GM12878 (cell line): ENCODE results near the gene RIT1. TPM values are rescaled to one million over a fixed set of nuclear protein-coding genes. Genes with fewer than 3 reads are reported as not detected.

ENCODE experiments used
- ATF3 ChIP-seq: IDR thresholded peaks from 2 replicates; pipeline ENCODE4 v1.6.1; 2011; ENCODE audit warnings: low read depth, mild to moderate bottlenecking, low read length, moderate library complexity, borderline replicate concordance; ENCODE audit errors: extremely low read depth
- EZH2 ChIP-seq: IDR thresholded peaks from 2 replicates; pipeline ENCODE4 v1.6.1; 2012; ENCODE audit warnings: low read depth, mild to moderate bottlenecking, control low read depth, inconsistent platforms, low read length, borderline replicate concordance; ENCODE audit not compliant: control insufficient read depth
- MEF2B ChIP-seq: fragments of 450-650 bp; IDR thresholded peaks from 2 replicates; pipeline ENCODE4 v1.6.1; 2018; ENCODE audit warnings: mild to moderate bottlenecking, moderate library complexity; ENCODE audit not compliant: partially characterized antibody, poor library complexity, severe bottlenecking
- NBN ChIP-seq: fragments of 450-650 bp; IDR thresholded peaks from 2 replicates; pipeline ENCODE4 v1.6.1; 2016
- POLR2AphosphoS5 ChIP-seq: IDR thresholded peaks from 2 replicates; pipeline ENCODE4 v1.6.1; 2011; ENCODE audit warnings: mild to moderate bottlenecking, low read length, inconsistent platforms
- RELA ChIP-seq: fragments of 450-650 bp; IDR thresholded peaks from 2 replicates; pipeline ENCODE4 v1.8.0; 2014; ENCODE audit warnings: borderline replicate concordance; ENCODE audit not compliant: partially characterized antibody
- polyA plus RNA-seq, 11 experiments: library from polyadenylated mRNA; depleted of rRNA in 4 of 11; unstranded in 6 of 11; stranded (reverse) in 5 of 11; fragments of >200 nt; fragmentation: Nextera tagmentation in 4 of 11; fragmentation: Illumina TruSeq in 1 of 11; extraction: Ambion mirVana in 4 of 11; extraction: Trizol in 1 of 11; gene quantifications; 1 replicate in 1 of 11; 2 replicates in 10 of 11; pipeline versions ENCODE4 v1.2.1 to v1.2.3, GENCODE V29; 2011 to 2016; ENCODE audit warnings: inconsistent platforms in 2 of 11, missing spikeins in 2 of 11, low read depth in 1 of 11
- total RNA-seq, 4 experiments: library from RNA; depleted of rRNA in 3 of 4; stranded (reverse); fragments of >200 nt in 3 of 4; fragmentation: Illumina TruSeq in 1 of 4; extraction: Trizol in 1 of 4; gene quantifications; 2 replicates each; pipeline versions ENCODE4 v1.2.1 to v1.2.3, GENCODE V29; 2013 to 2021
- TF ChIP-seq, protein P1 (sequence below): IDR thresholded peaks from 2 replicates; pipeline ENCODE4 v1.6.1; 2011; ENCODE audit warnings: borderline replicate concordance, low read depth, mild to moderate bottlenecking, moderate library complexity, low read length; ENCODE audit not compliant: insufficient read depth, poor library complexity, severe bottlenecking

Gene RIT1
- total and polyA plus RNA-seq, 10 of the 15 experiments (the other 5 are each of a cell fraction or from before 2014, with no cell fraction given), result 6.8 to 61.5 (median 13.7) TPM

- TF ChIP-seq ATF3, result no peak
- TF ChIP-seq, protein P1, sequence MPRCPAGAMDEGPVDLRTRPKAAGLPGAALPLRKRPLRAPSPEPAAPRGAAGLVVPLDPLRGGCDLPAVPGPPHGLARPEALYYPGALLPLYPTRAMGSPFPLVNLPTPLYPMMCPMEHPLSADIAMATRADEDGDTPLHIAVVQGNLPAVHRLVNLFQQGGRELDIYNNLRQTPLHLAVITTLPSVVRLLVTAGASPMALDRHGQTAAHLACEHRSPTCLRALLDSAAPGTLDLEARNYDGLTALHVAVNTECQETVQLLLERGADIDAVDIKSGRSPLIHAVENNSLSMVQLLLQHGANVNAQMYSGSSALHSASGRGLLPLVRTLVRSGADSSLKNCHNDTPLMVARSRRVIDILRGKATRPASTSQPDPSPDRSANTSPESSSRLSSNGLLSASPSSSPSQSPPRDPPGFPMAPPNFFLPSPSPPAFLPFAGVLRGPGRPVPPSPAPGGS, result peak; percentile 5
- TF ChIP-seq RELA, result no peak
- no peak for TF ChIP-seq NBN
- TF ChIP-seq EZH2, result no peak
- TF ChIP-seq MEF2B, result peak; percentile 49
- TF ChIP-seq POLR2AphosphoS5, result peak; percentile 47; the same call in 1 of the 2 replicates
- TF ChIP-seq, all 136 proteins: peak for 6
Observed at GRCh38 chr1:155940993-155941844, 30.1 kb upstream of the RIT1 start, which contains the start of gene RXFP4 (continued).
